Heart left ventricle (tissue), 16 donors: ENCODE data around the gene CLASP2. TPM values are rescaled to one million over a fixed set of nuclear protein-coding genes. Genes with fewer than 3 reads are reported as not detected.

ENCODE experiments used
- ATAC-seq, 4 donors: fragments of 200-7000 bp; cut with Tn5 transposase; one replicate each; pipeline ENCODE4 v1.9.1; 2020 to 2022; ENCODE audit warnings: moderate library complexity in 4 of 4, mild to moderate bottlenecking in 3 of 4, moderate number of reproducible peaks in 1 of 4
- DNase-seq, 5 donors: peaks; one replicate each; pipeline ENCODE4 v3.0.0-alpha.2; 2020
- H3K27ac ChIP-seq, 12 donors: fragments of 200-600 bp; sonication (generic) in 4 of 12; one replicate each; pipeline versions ENCODE4 v1.5.0 to v1.8.0; 2016 to 2022; ENCODE audit warnings: mild to moderate bottlenecking in 2 of 12
- H3K27me3 ChIP-seq, 9 donors: fragments of 200-600 bp; sonication (generic) in 2 of 9; one replicate each; pipeline versions ENCODE4 v1.5.1 to v1.8.0; 2016 to 2022; ENCODE audit warnings: mild to moderate bottlenecking in 3 of 9
- H3K36me3 ChIP-seq, 9 donors: fragments of 200-600 bp; sonication (generic) in 2 of 9; one replicate each; pipeline versions ENCODE4 v1.5.0 to v1.8.0; 2018 to 2022; ENCODE audit warnings: mild to moderate bottlenecking in 2 of 9
- H3K4me1 ChIP-seq, 12 donors: fragments of 200-600 bp; sonication (generic) in 4 of 12; one replicate each; pipeline versions ENCODE4 v1.5.0 to v1.8.0; 2016 to 2022; ENCODE audit warnings: mild to moderate bottlenecking in 3 of 12
- H3K4me3 ChIP-seq, 12 donors: fragments of 200-600 bp; sonication (generic) in 4 of 12; one replicate each; pipeline versions ENCODE4 v1.5.0 to v1.8.0; 2017 to 2022; ENCODE audit warnings: mild to moderate bottlenecking in 9 of 12, moderate library complexity in 4 of 12
- H3K9me3 ChIP-seq, 12 donors: fragments of 200-600 bp; sonication (generic) in 4 of 12; one replicate each; pipeline versions ENCODE4 v1.5.0 to v1.8.0; 2016 to 2022; ENCODE audit warnings: mild to moderate bottlenecking in 1 of 12
- CTCF ChIP-seq, 12 donors: fragments of 200-600 bp; sonication (generic) in 4 of 12; IDR thresholded peaks; one replicate each; pipeline versions ENCODE4 v1.5.0 to v1.8.0; 2018 to 2022; ENCODE audit warnings: antibody characterized with exemption in 12 of 12, mild to moderate bottlenecking in 5 of 12
- POLR2A ChIP-seq, 2 donors: fragments of 450-650 bp; IDR thresholded peaks; one replicate each; pipeline ENCODE4 v1.6.1; 2017; ENCODE audit warnings: antibody characterized with exemption in 2 of 2, mild to moderate bottlenecking in 2 of 2, moderate library complexity in 2 of 2
- WGBS, 4 donors: extraction: QIAGEN DNeasy Blood & Tissue Kit in 2 of 4; methylation state at CpG; one replicate each; pipeline versions ENCODE4 v1.1.5 to v1.1.7; 2013 to 2018; 5-methylcytosine and 5-hydroxymethylcytosine counted together
- intact Hi-C, 10 donors: fragments of 100-400 bp; cut with DNase I; formaldehyde crosslinking; loops; one replicate each; pipeline versions ENCODE4 v1.11.1 to v1.14.2; 2022
- polyA plus RNA-seq, 2 donors: library from polyadenylated mRNA; stranded (reverse); fragments of 200-250 nt; gene quantifications; one replicate each; pipeline ENCODE4 v1.2.3, GENCODE V29; 2013
- total RNA-seq, 9 donors: library from RNA; depleted of rRNA in 2 of 9; stranded (reverse); fragments of >200 nt in 2 of 9; fragmentation: NEBNext Ultra II Directional in 3 of 9; extraction: Animal tissue kit (Norgen Biotek cat#: 25700) in 3 of 9; gene quantifications; one replicate each; pipeline versions ENCODE4 v1.1.0 to v1.2.4, GENCODE V29; 2016 to 2023
- donor health status: ischemic (EF 13 %, LVEDD 7.1; RV severe dilation, severe dysfunction).
- donor health status: healthy with polysubstance abuse.
- donor health status: DM: no; HTN: yes; CAD: no.
- donor health status: DM: no; HTN: no; CAD: no.
- donor health status: ischemic (EF 25% LVEDD 6.9; RV normal size, moderate dysfunction).
- donor health status: ischemic (EF 25% LVEDD 5.7; RV mildly dilated, moderate dysfunction).
- donor health status: healthy.
- donor health status: DM: yes; HTN: yes; CAD: no.
- donor health status: ischemic (EF 35%, LVEDD 5.7; RV mildly dilated, moderate dysfunction).
- donor health status: nonischemic (EF 11% LVEDD 7.7; RV severe dilation, severe dysfunction).
- donor health status: DM: yes; HTN: yes; CAD: no.
- donor health status: PGD.
- donor health status: ischemic (EF 29% LVEDD 5.4; RV normal size, mild dysfunction).
- donor health status: nonischemic (EF 23%, LVEDD 6.1; RV moderate dilation, normal function).

Gene CLASP2
- total and polyA plus RNA-seq, 11 donors, result 13.3 to 111 (median 78.2) TPM

GRCh38 chr3:33557279-33557678 is 160.8 kb downstream of the CLASP2 start:
- TF ChIP-seq CTCF (IDR thresholded peaks at IDR 0.05) (no peak), POLR2A (IDR thresholded peaks at IDR 0.05) (no peak)
- Histone ChIP-seq H3K27me3 (no peaks in the 10 kb centered on the region), H3K4me3 (no peak overlapping the region), H3K9me3 (no peaks in the 10 kb centered on the region), H3K4me1 (no peaks in the 10 kb centered on the region), H3K36me3 (peaks cover 0 to 92% (median 62%) of the 10 kb centered on the region in 9 donors), H3K27ac (no peak overlapping the region)
- 94 to 100% (median 99%) methylated on average over 1 of the region's 1 CpG for WGBS, 4 donors
- intact Hi-C loops, result no loop called here
- ATAC-seq (no peak), DNase-seq (no peak)

GRCh38 chr3:33547101-33547500 is 171.0 kb downstream of the CLASP2 start:
- TF ChIP-seq POLR2A (IDR thresholded peaks at IDR 0.05) (no peak), CTCF (IDR thresholded peaks at IDR 0.05) (no peak)
- DNase-seq (no peak), ATAC-seq (no peak)
- Histone ChIP-seq H3K4me1 (no peaks in the 10 kb centered on the region), H3K36me3 (peaks cover 0 to 88% (median 41%) of the 10 kb centered on the region in 9 donors), H3K27me3 (no peaks in the 10 kb centered on the region), H3K9me3 (no peaks in the 10 kb centered on the region), H3K27ac (no peak overlapping the region), H3K4me3 (no peak overlapping the region)
- WGBS, 4 donors, result 81 to 97% (median 92%) methylated on average over 1 of the region's 1 CpG
- intact Hi-C loops, result no loop called here

- H3K4me1 ChIP-seq, result no peaks in the 10 kb centered on the region
- TF ChIP-seq POLR2A (IDR thresholded peaks at IDR 0.05) (no peak), CTCF (IDR thresholded peaks at IDR 0.05) (no peak)
- no peaks in the 10 kb centered on the region for H3K27me3 ChIP-seq
- no peak for DNase-seq
- no peaks in the 10 kb centered on the region for H3K9me3 ChIP-seq
- 52 to 63% (median 61%) methylated on average over 1 of the region's 1 CpG for WGBS, 4 donors
- intact Hi-C loops, result no loop called here
- ATAC-seq, result no peak
- H3K4me3 ChIP-seq, result no peak overlapping the region
- peaks cover 0 to 82% (median 59%) of the 10 kb centered on the region in 9 donors for H3K36me3 ChIP-seq
- H3K27ac ChIP-seq, result no peak overlapping the region
Measured at GRCh38 chr3:33544126-33544525, 173.9 kb downstream of the CLASP2 start.

- TF ChIP-seq POLR2A (IDR thresholded peaks at IDR 0.05) (no peak), CTCF (IDR thresholded peaks at IDR 0.05) (no peak)
- no peaks in the 10 kb centered on the region for H3K9me3 ChIP-seq
- H3K27me3 ChIP-seq, result no peaks in the 10 kb centered on the region
- no peak overlapping the region for H3K27ac ChIP-seq
- no peaks in the 10 kb centered on the region for H3K4me1 ChIP-seq
- no peak for DNase-seq
- H3K36me3 ChIP-seq, result peaks cover 0 to 80% (median 59%) of the 10 kb centered on the region in 9 donors
- WGBS, 4 donors, result 63 to 74% (median 72%) methylated on average over 1 of the region's 1 CpG
- H3K4me3 ChIP-seq, result no peak overlapping the region
- intact Hi-C loops, result no loop called here
- ATAC-seq, result no peak
Measured at GRCh38 chr3:33543601-33544000, 174.5 kb downstream of the CLASP2 start.
